Adrenal gland (tissue), 12 donors: ENCODE data around the gene KRTAP12-3. TPM values are rescaled to one million over a fixed set of nuclear protein-coding genes. Genes with fewer than 3 reads are reported as not detected.
A peak's percentile ranks its signal among the peaks of the same experiment; 100 is the strongest.

Experiments
- DNase-seq, 7 donors: peaks; one replicate each; pipeline ENCODE4 v3.0.0-alpha.2; 2019 to 2020
- H3K27ac ChIP-seq, 5 donors: fragments of 200-600 bp; sonication (generic) in 4 of 5; 1 replicate in 3 of 5; 2 replicates in 2 of 5; pipeline versions ENCODE4 v1.5.1 to v1.8.0; 2016 to 2020; ENCODE audit warnings: mild to moderate bottlenecking in 1 of 5
- H3K27me3 ChIP-seq: fragments of 200-600 bp; 2 replicates; pipeline ENCODE4 v1.8.0; 2021
- H3K36me3 ChIP-seq, 2 donors: fragments of 200-600 bp; replicated peaks in 1 of 2; 1 replicate in 1 of 2; 2 replicates in 1 of 2; pipeline versions ENCODE4 v1.5.1 to v1.8.0; 2018 to 2022
- H3K4me1 ChIP-seq, 2 donors: fragments of 200-600 bp; replicated peaks in 1 of 2; 1 replicate in 1 of 2; 2 replicates in 1 of 2; pipeline versions ENCODE4 v1.5.1 to v1.8.0; 2018 to 2021
- H3K4me3 ChIP-seq, 4 donors: fragments of 200-600 bp; sonication (generic) in 3 of 4; one replicate each; pipeline ENCODE4 v1.5.1; 2016 to 2018
- H3K9me3 ChIP-seq, 3 donors: fragments of 200-600 bp; sonication (generic) in 1 of 3; replicated peaks in 1 of 3; 1 replicate in 2 of 3; 2 replicates in 1 of 3; pipeline versions ENCODE4 v1.5.1 to v1.8.0; 2016 to 2021
- CTCF ChIP-seq, 6 experiments: fragments of 450-650 bp in 4 of 6; fragments of 200-600 bp in 2 of 6; sonication (generic) in 1 of 6; IDR thresholded peaks; 1 replicate in 5 of 6; 2 replicates in 1 of 6; pipeline versions ENCODE4 v1.5.1 to v1.8.0; 2016 to 2021; ENCODE audit warnings: antibody characterized with exemption in 6 of 6, mild to moderate bottlenecking in 2 of 6, moderate library complexity in 1 of 6
- POLR2A ChIP-seq, 2 donors: fragments of 450-650 bp; IDR thresholded peaks; one replicate each; pipeline ENCODE4 v1.6.1; 2017; ENCODE audit warnings: antibody characterized with exemption in 2 of 2, mild to moderate bottlenecking in 2 of 2, moderate library complexity in 1 of 2
- WGBS, 4 donors: extraction: QIAGEN DNeasy Blood & Tissue Kit in 2 of 4; methylation state at CpG; one replicate each; pipeline versions ENCODE4 v1.1.5 to v1.1.7; 2013 to 2017; 5-methylcytosine and 5-hydroxymethylcytosine counted together
- intact Hi-C, 2 donors: fragments of 100-400 bp; cut with DNase I; formaldehyde crosslinking; loops; one replicate each; pipeline versions ENCODE4 v1.14.1 to v1.15.0; 2022 to 2023
- polyA plus RNA-seq, 3 donors: library from polyadenylated mRNA; stranded (reverse); fragments of 200-250 nt in 2 of 3; fragments of 350-450 nt in 1 of 3; fragmentation: Illumina TruSeq in 1 of 3; extraction: RNeasy Lipid Tissue Mini Kit (QIAGEN cat#74804) in 1 of 3; gene quantifications; one replicate each; pipeline ENCODE4 v1.2.3, GENCODE V29; 2013 to 2014
- total RNA-seq, 9 donors: library from RNA; depleted of rRNA in 4 of 9; stranded (reverse); fragments of >200 nt in 4 of 9; fragments of 120-200 nt in 1 of 9; fragmentation: NEBNext Ultra II Directional in 1 of 9; extraction: Animal tissue kit (Norgen Biotek cat#: 25700) in 1 of 9; gene quantifications; one replicate each; pipeline versions ENCODE4 v1.1.0 to v1.2.4, GENCODE V29; 2013 to 2023
- donor health status: healthy with polysubstance abuse.
- donor health status: Bipolar disorder and iron deficiency.
- donor health status: DM: yes; HTN: yes; CAD: no.
- donor health status: DM: no; HTN: no; CAD: no.
- donor health status: DM: no; HTN: no; CAD: no.
- donor health status: DM: yes; HTN: yes; CAD: no.

The KRTAP12-3 gene
- total and polyA plus RNA-seq, 12 donors: not detected

- Histone ChIP-seq H3K27me3 (peaks cover 3% of the 10 kb centered on the region), H3K4me3 (no peak overlapping the region), H3K9me3 (no peaks in the 10 kb centered on the region), H3K27ac (no peak overlapping the region), H3K36me3 (no peaks in the 10 kb centered on the region), H3K4me1 (no peaks in the 10 kb centered on the region)
- peak in 1 of 7 donors; percentile 37 for DNase-seq
- 65 to 73% (median 69%) methylated on average over 11 to 14 of the region's 14 CpGs for WGBS, 4 donors
- TF ChIP-seq CTCF (IDR thresholded peaks at IDR 0.05): no peak
- no peak for TF ChIP-seq POLR2A (IDR thresholded peaks at IDR 0.05)
- intact Hi-C loops: no loop called here
These were observed 4.6 kb upstream of the KRTAP12-3 start for GRCh38 chr21:44653123-44653522.

- peaks cover 3% of the 10 kb centered on the region for H3K27me3 ChIP-seq
- no peak overlapping the region for H3K27ac ChIP-seq
- H3K9me3 ChIP-seq: no peaks in the 10 kb centered on the region
- peak in 1 of 7 donors; percentile 23 for DNase-seq
- 72 to 79% (median 77%) methylated on average over 12 to 17 of the region's 17 CpGs for WGBS, 4 donors
- TF ChIP-seq POLR2A (IDR thresholded peaks at IDR 0.05) (no peak), CTCF (IDR thresholded peaks at IDR 0.05) (no peak)
- H3K36me3 ChIP-seq: no peaks in the 10 kb centered on the region
- intact Hi-C loops: no loop called here
- H3K4me3 ChIP-seq: no peak overlapping the region
- H3K4me1 ChIP-seq: no peaks in the 10 kb centered on the region
These were observed 3.8 kb upstream of the KRTAP12-3 start for GRCh38 chr21:44653656-44654575.

GRCh38 chr21:44654576-44655175 is 3.1 kb upstream of the KRTAP12-3 start, which contains the start of gene KRTAP12-4:
Gene KRTAP12-4 (minus strand): TSS chr21:44654659. CDS start chr21:44654614, 45 bp downstream.
- H3K4me1 ChIP-seq: no peaks in the 10 kb centered on the region
- no peak within 1 kb of the TSS for H3K27ac ChIP-seq
- intact Hi-C loops: no loop called here
- TF ChIP-seq POLR2A (IDR thresholded peaks at IDR 0.05): no peak
- TF ChIP-seq CTCF (IDR thresholded peaks at IDR 0.05): no peak
- no peak for DNase-seq
- H3K36me3 ChIP-seq: no peaks in the 10 kb centered on the region
- H3K27me3 ChIP-seq: peaks cover 3% of the 10 kb centered on the region
- H3K4me3 ChIP-seq: no peak within 1 kb of the TSS
- 41 to 73% (median 63%) methylated on average over 6 to 9 of the region's 9 CpGs for WGBS, 4 donors
- H3K9me3 ChIP-seq: no peaks in the 10 kb centered on the region

- H3K9me3 ChIP-seq: no peaks in the 10 kb centered on the region
- intact Hi-C loops: no loop called here
- H3K4me3 ChIP-seq: no peak overlapping the region
- H3K4me1 ChIP-seq: no peaks in the 10 kb centered on the region
- no peaks in the 10 kb centered on the region for H3K36me3 ChIP-seq
- DNase-seq: no peak
- no peak for TF ChIP-seq CTCF (IDR thresholded peaks at IDR 0.05)
- TF ChIP-seq POLR2A (IDR thresholded peaks at IDR 0.05): no peak
- WGBS, 4 donors: 29 to 58% (median 44%) methylated on average over 1 of the region's 1 CpG
- H3K27me3 ChIP-seq: peaks cover 3% of the 10 kb centered on the region
- no peak overlapping the region for H3K27ac ChIP-seq
These were observed 864 bp upstream of the KRTAP12-3 start for GRCh38 chr21:44656868-44657267.
